ENCODE results near the gene DTHD1.

The DTHD1 gene

DNA sequence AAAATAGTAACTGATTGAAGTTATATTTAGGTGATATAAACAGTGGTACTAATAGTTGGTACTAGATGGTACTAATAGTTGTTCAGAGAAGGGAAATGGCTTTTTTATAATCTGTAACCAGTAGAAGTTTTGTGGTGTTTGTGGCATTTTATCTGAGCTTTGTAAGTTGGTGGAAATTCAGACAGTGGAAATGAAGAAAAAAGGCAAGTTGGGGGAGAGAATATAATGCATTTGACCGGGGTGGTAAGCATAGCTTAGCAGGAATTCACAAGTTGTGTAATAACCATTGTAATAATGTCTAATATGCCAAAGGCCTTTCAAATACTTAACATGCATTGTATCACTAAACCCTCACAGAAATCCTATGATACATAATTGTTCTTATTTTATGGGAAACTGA lies 36.3 kb downstream of the DTHD1 start:
- Histone ChIP-seq H3K9me3 (ENCODE audit: control insufficient read depth, insufficient read depth, low read length) (no peaks in the 10 kb centered on the region), H3K36me3 (ENCODE audit: control insufficient read depth, insufficient read depth, low read length) (no peaks in the 10 kb centered on the region), H3K27ac (ENCODE audit: low read depth, low read length) (no peak overlapping the region), H3K4me1 (ENCODE audit: control insufficient read depth, insufficient read depth, low read length) (no peaks in the 10 kb centered on the region), H3K4me3 (ENCODE audit: low read depth, low read length) (no peak overlapping the region), H3K27me3 (ENCODE audit: control insufficient read depth, insufficient read depth, low read length) (no peaks in the 10 kb centered on the region), H3K9ac (ENCODE audit: low read depth, low read length) (no peak overlapping the region)

DNA sequence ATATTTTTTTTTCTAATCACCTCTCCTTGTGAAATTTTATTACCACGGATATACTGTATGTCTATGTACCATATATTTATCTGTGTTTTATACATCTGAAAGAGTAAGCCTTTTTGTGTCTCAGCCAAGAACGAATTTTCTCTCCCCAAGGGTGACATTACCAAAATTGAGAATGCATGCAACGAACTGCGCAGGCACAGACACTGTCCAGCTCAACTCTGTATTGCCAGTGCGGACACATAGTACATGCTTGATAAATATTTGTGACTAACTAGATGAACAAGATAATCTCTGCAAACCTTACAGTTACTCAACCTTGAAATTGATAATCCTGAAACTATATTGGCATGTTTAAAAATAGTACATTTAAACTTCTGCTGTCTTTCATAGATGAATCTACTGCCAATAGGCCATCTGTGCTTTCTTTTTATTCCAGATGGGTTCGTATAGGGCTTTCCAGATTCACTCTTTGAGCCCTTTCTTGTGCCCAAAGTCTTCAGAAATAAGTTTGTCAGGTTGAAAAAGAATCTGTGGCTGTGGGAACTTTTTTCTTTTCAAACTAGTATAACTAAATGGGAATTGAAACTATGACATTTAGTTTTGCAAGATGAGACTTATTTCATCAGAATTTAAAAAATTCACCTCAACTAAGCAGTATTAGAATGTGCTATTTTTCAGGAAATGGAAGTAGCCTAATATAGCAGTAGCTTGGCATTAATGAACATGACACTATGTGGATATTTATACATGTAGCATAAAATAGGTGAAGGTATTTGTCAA lies 38.9 kb downstream of the DTHD1 start:
- H3K27me3 ChIP-seq (ENCODE audit: control insufficient read depth, insufficient read depth, low read length), result no peaks in the 10 kb centered on the region
- no peak overlapping the region for H3K4me3 ChIP-seq (ENCODE audit: low read depth, low read length)
- no peaks in the 10 kb centered on the region for H3K4me1 ChIP-seq (ENCODE audit: control insufficient read depth, insufficient read depth, low read length)
- H3K9me3 ChIP-seq (ENCODE audit: control insufficient read depth, insufficient read depth, low read length), result no peaks in the 10 kb centered on the region
- no peak overlapping the region for H3K27ac ChIP-seq (ENCODE audit: low read depth, low read length)
- no peak overlapping the region for H3K9ac ChIP-seq (ENCODE audit: low read depth, low read length)
- no peaks in the 10 kb centered on the region for H3K36me3 ChIP-seq (ENCODE audit: control insufficient read depth, insufficient read depth, low read length)

DNA sequence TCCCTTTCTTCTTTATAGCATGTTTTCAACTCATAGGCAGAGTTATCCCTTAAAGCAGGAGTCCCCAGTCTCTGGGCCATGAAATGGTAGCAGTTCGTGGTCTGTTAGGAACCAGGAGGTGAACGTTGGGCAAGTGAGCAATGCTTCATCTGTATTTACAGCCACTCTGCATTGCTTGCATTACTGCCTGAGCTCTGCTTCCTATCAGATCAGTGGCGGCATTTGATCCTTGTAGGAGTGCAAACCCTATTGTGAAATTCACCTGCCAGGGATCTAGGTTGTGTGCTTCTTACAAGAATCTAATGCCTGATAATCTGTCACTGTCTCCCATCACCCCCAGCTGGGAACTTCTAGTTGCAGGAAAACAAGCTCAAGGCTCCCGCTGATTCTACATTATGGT lies 39.8 kb downstream of the DTHD1 start:
- H3K4me3 ChIP-seq (ENCODE audit: low read depth, low read length), result no peak overlapping the region
- no peak overlapping the region for H3K9ac ChIP-seq (ENCODE audit: low read depth, low read length)
- no peaks in the 10 kb centered on the region for H3K9me3 ChIP-seq (ENCODE audit: control insufficient read depth, insufficient read depth, low read length)
- H3K36me3 ChIP-seq (ENCODE audit: control insufficient read depth, insufficient read depth, low read length), result no peaks in the 10 kb centered on the region
- H3K27ac ChIP-seq (ENCODE audit: low read depth, low read length), result no peak overlapping the region
- H3K27me3 ChIP-seq (ENCODE audit: control insufficient read depth, insufficient read depth, low read length), result no peaks in the 10 kb centered on the region
- H3K4me1 ChIP-seq (ENCODE audit: control insufficient read depth, insufficient read depth, low read length), result no peaks in the 10 kb centered on the region

- Histone ChIP-seq H3K9ac (ENCODE audit: low read depth, low read length) (no peak overlapping the region), H3K36me3 (ENCODE audit: control insufficient read depth, insufficient read depth, low read length) (no peaks in the 10 kb centered on the region), H3K27ac (ENCODE audit: low read depth, low read length) (no peak overlapping the region), H3K4me1 (ENCODE audit: control insufficient read depth, insufficient read depth, low read length) (no peaks in the 10 kb centered on the region), H3K4me3 (ENCODE audit: low read depth, low read length) (no peak overlapping the region), H3K27me3 (ENCODE audit: control insufficient read depth, insufficient read depth, low read length) (no peaks in the 10 kb centered on the region), H3K9me3 (ENCODE audit: control insufficient read depth, insufficient read depth, low read length) (no peaks in the 10 kb centered on the region)
Measured at GRCh38 chr4:36322921-36323354, 41.5 kb downstream of the DTHD1 start.

DNA sequence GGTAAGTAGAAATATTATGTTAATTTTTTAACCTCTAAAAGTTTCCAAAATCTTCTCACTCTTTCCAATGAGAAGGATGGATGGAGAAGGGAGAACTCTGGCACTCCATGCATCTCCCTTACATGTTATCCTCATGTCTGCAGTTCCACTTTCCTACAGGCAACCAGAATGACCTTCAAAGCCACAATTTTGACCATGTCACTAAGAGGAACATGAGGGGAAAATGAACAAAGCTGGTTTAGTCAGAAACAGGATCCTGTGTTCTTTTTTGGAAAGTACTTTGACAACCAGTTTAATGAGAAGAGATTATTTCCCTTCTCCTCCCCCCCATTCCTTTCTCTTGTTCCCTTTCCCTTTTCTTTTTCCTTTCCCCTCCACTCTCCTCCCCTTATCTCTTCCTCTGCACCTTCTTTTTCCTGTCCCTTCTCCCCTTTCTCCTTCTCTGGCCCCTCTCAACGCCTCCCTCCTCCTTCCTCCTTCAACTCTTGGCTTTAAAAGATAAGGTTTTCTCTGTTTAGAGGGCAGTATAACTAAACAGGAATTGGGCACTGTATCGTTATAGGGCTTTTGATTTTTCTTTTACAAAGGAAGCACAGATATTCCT lies 42.5 kb downstream of the DTHD1 start:
- Histone ChIP-seq H3K9me3 (ENCODE audit: control insufficient read depth, insufficient read depth, low read length) (no peaks in the 10 kb centered on the region), H3K27me3 (ENCODE audit: control insufficient read depth, insufficient read depth, low read length) (no peaks in the 10 kb centered on the region), H3K4me1 (ENCODE audit: control insufficient read depth, insufficient read depth, low read length) (no peaks in the 10 kb centered on the region), H3K4me3 (ENCODE audit: low read depth, low read length) (no peak overlapping the region), H3K36me3 (ENCODE audit: control insufficient read depth, insufficient read depth, low read length) (no peaks in the 10 kb centered on the region), H3K27ac (ENCODE audit: low read depth, low read length) (no peak overlapping the region), H3K9ac (ENCODE audit: low read depth, low read length) (no peak overlapping the region)

DNA sequence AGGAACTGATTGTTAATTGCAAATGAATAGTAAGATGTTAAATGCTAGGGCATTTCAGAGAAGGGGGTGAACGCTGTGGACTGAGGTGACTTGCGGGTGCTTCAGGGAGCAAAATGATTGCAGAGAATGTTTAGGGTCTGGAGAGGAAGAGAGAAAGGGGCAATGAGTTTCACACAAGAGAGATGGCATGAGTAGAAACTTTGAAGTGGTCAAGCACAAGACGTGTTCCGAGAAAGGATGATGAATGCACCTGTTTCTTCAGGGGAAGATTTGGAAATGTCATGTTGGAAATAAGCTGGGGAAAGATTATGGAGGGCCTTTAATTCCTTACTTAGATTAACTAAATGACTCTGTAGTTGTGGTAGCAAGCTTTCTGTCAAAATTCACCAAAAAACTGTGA lies 43.4 kb downstream of the DTHD1 start:
- no peaks in the 10 kb centered on the region for H3K27me3 ChIP-seq (ENCODE audit: control insufficient read depth, insufficient read depth, low read length)
- no peaks in the 10 kb centered on the region for H3K4me1 ChIP-seq (ENCODE audit: control insufficient read depth, insufficient read depth, low read length)
- no peak overlapping the region for H3K9ac ChIP-seq (ENCODE audit: low read depth, low read length)
- no peak overlapping the region for H3K27ac ChIP-seq (ENCODE audit: low read depth, low read length)
- no peaks in the 10 kb centered on the region for H3K36me3 ChIP-seq (ENCODE audit: control insufficient read depth, insufficient read depth, low read length)
- H3K4me3 ChIP-seq (ENCODE audit: low read depth, low read length), result no peak overlapping the region
- H3K9me3 ChIP-seq (ENCODE audit: control insufficient read depth, insufficient read depth, low read length), result no peaks in the 10 kb centered on the region

DNA sequence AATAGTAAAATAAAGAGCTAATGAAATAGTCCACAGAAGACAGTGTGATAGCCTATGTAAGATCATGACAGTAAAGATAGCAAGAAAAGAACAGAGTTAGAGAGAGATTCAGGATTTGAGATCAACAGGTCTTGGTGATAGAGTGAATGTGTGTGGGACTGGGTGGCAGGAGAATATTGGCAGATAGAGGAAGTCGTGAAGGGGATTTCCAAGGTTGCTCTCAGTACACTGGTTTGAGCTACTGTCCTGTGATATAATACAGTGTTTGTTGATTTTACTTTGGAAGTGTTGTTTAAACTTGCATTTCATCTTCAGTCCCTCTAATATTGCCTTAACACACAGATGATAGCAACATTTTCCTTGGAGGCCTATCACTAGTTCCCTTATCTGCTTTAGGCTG lies 44.1 kb downstream of the DTHD1 start:
- Histone ChIP-seq H3K9ac (ENCODE audit: low read depth, low read length) (no peak overlapping the region), H3K36me3 (ENCODE audit: control insufficient read depth, insufficient read depth, low read length) (no peaks in the 10 kb centered on the region), H3K9me3 (ENCODE audit: control insufficient read depth, insufficient read depth, low read length) (no peaks in the 10 kb centered on the region), H3K27ac (ENCODE audit: low read depth, low read length) (no peak overlapping the region), H3K4me3 (ENCODE audit: low read depth, low read length) (no peak overlapping the region), H3K27me3 (ENCODE audit: control insufficient read depth, insufficient read depth, low read length) (no peaks in the 10 kb centered on the region), H3K4me1 (ENCODE audit: control insufficient read depth, insufficient read depth, low read length) (no peaks in the 10 kb centered on the region)

- Histone ChIP-seq H3K27ac (ENCODE audit: low read depth, low read length) (no peak overlapping the region), H3K9me3 (ENCODE audit: control insufficient read depth, insufficient read depth, low read length) (no peaks in the 10 kb centered on the region), H3K36me3 (ENCODE audit: control insufficient read depth, insufficient read depth, low read length) (no peaks in the 10 kb centered on the region), H3K4me1 (ENCODE audit: control insufficient read depth, insufficient read depth, low read length) (no peaks in the 10 kb centered on the region), H3K27me3 (ENCODE audit: control insufficient read depth, insufficient read depth, low read length) (no peaks in the 10 kb centered on the region), H3K4me3 (ENCODE audit: low read depth, low read length) (no peak overlapping the region), H3K9ac (ENCODE audit: low read depth, low read length) (no peak overlapping the region)
Measured at GRCh38 chr4:36325926-36326325, 44.5 kb downstream of the DTHD1 start.

DNA sequence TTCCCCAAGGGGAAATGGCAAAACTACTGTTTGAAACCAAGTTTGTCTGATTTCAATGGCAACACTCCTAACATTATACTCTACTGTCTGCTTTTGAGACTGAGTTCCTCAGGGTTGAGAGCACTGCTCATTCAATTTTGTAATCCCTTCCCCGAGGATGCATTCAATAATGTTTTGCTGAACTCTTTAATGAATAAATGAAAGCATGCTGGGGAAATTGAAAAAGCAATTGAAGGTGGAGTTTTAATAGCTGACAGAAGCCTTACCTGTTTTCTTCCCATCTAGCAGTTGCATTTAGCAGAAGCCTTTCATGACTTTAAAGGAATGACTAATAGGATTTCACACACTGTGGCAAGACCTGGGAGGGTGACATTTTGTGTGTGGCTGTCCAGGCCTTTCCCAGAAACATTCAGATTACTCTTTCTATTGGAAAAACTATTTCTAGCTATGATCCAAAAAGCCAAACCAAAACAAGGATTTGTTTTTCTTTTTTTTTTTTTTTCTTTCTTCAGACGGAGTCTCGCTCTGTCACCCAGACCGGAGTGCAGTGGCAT lies 45.1 kb downstream of the DTHD1 start:
- H3K36me3 ChIP-seq (ENCODE audit: control insufficient read depth, insufficient read depth, low read length), result no peaks in the 10 kb centered on the region
- no peaks in the 10 kb centered on the region for H3K27me3 ChIP-seq (ENCODE audit: control insufficient read depth, insufficient read depth, low read length)
- no peak overlapping the region for H3K27ac ChIP-seq (ENCODE audit: low read depth, low read length)
- H3K9me3 ChIP-seq (ENCODE audit: control insufficient read depth, insufficient read depth, low read length), result no peaks in the 10 kb centered on the region
- H3K4me1 ChIP-seq (ENCODE audit: control insufficient read depth, insufficient read depth, low read length), result no peaks in the 10 kb centered on the region
- no peak overlapping the region for H3K4me3 ChIP-seq (ENCODE audit: low read depth, low read length)
- no peak overlapping the region for H3K9ac ChIP-seq (ENCODE audit: low read depth, low read length)

DNA sequence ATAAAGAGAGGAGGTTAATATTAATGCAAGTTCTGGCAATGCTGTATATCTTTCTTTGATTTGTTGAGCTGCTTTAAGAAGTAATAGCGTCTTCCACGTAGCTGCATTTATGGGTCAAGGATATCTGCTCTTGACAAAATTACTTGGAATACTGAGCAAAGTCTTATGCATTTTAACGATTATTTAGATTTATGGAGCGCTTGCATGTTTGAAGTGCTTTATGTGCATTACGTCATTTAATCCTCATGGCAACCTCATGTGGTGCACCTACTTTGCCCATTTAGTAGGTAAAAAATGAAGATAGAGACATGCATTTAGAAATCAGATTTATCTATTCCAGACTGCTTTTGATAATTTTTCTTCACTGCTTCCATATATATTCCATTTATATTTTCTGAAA lies 46.0 kb downstream of the DTHD1 start:
- H3K9ac ChIP-seq (ENCODE audit: low read depth, low read length), result no peak overlapping the region
- H3K9me3 ChIP-seq (ENCODE audit: control insufficient read depth, insufficient read depth, low read length), result no peaks in the 10 kb centered on the region
- no peak overlapping the region for H3K4me3 ChIP-seq (ENCODE audit: low read depth, low read length)
- peaks cover 2% of the 10 kb centered on the region; the same call in 1 of the 2 replicates for H3K4me1 ChIP-seq (ENCODE audit: control insufficient read depth, insufficient read depth, low read length)
- no peak overlapping the region for H3K27ac ChIP-seq (ENCODE audit: low read depth, low read length)
- H3K27me3 ChIP-seq (ENCODE audit: control insufficient read depth, insufficient read depth, low read length), result no peaks in the 10 kb centered on the region
- no peaks in the 10 kb centered on the region for H3K36me3 ChIP-seq (ENCODE audit: control insufficient read depth, insufficient read depth, low read length)

GRCh38 chr4:36328130-36328529 lies 46.7 kb downstream of the DTHD1 start:
- H3K4me1 ChIP-seq (ENCODE audit: control insufficient read depth, insufficient read depth, low read length), result peaks cover 7% of the 10 kb centered on the region; the same call in 1 of the 2 replicates
- H3K36me3 ChIP-seq (ENCODE audit: control insufficient read depth, insufficient read depth, low read length), result no peaks in the 10 kb centered on the region

More at GRCh38 chr4:36328130-36328529, 46.7 kb downstream of the DTHD1 start:
- Histone ChIP-seq H3K27me3 (ENCODE audit: control insufficient read depth, insufficient read depth, low read length) (no peaks in the 10 kb centered on the region), H3K9ac (ENCODE audit: low read depth, low read length) (no peak overlapping the region), H3K27ac (ENCODE audit: low read depth, low read length) (no peak overlapping the region), H3K9me3 (ENCODE audit: control insufficient read depth, insufficient read depth, low read length) (no peaks in the 10 kb centered on the region), H3K4me3 (ENCODE audit: low read depth, low read length) (no peak overlapping the region)
